Neural cell (in vitro differentiated cells): ENCODE measurements around the gene PTPRD. TPM values are rescaled to one million over a fixed set of nuclear protein-coding genes. Genes with fewer than 3 reads are reported as not detected.

Experiments
- H2AFZ ChIP-seq: fragments of 200-600, 300-800 bp; sonication (generic), shearing (Covaris generic); 2 replicates; pipeline ENCODE4 v1.6.0; 2014; ENCODE audit warnings: low read depth, mild to moderate bottlenecking, antibody characterized with exemption, low read length, moderate library complexity
- H3F3A ChIP-seq: fragments of 200-600 bp; shearing (Covaris generic); 2 replicates; pipeline ENCODE4 v1.6.1; 2016; ENCODE audit warnings: mild to moderate bottlenecking, moderate library complexity, mixed read lengths, antibody characterized with exemption, low read length; ENCODE audit not compliant: insufficient read depth, poor library complexity, severe bottlenecking
- H3K27ac ChIP-seq: fragments of 200-600, 300-800 bp; sonication (generic), shearing (Covaris generic); 2 replicates; pipeline ENCODE4 v1.5.1; 2014; ENCODE audit warnings: mild to moderate bottlenecking, low read length, moderate library complexity
- H3K27me3 ChIP-seq: fragments of 300-800, 200-600 bp; sonication (generic), shearing (Covaris generic); 2 replicates; pipeline ENCODE4 v1.6.0; 2014; ENCODE audit warnings: mild to moderate bottlenecking, low read depth, low read length, moderate library complexity; ENCODE audit not compliant: insufficient read depth
- H3K36me3 ChIP-seq: fragments of 300-800, 200-600 bp; sonication (generic), shearing (Covaris generic); 2 replicates; pipeline ENCODE4 v1.5.1; 2014; ENCODE audit warnings: mild to moderate bottlenecking, antibody characterized with exemption, low read length, moderate library complexity; ENCODE audit not compliant: insufficient read depth
- H3K4me2 ChIP-seq: fragments of 300-800, 200-600 bp; sonication (generic), shearing (Covaris generic); 2 replicates; pipeline ENCODE4 v1.6.0; 2014; ENCODE audit warnings: mild to moderate bottlenecking, low read length
- H3K4me3 ChIP-seq: fragments of 300-800, 200-600 bp; sonication (generic), shearing (Covaris generic); 2 replicates; pipeline ENCODE4 v1.5.1; 2014; ENCODE audit warnings: mild to moderate bottlenecking, low read length, moderate library complexity
- H3K79me2 ChIP-seq: fragments of 200-600 bp; shearing (Covaris generic); replicated peaks from 2 replicates; pipeline ENCODE4 v1.6.0; 2014; ENCODE audit warnings: mild to moderate bottlenecking, low read length, moderate library complexity; ENCODE audit not compliant: insufficient read depth
- H3K9ac ChIP-seq: fragments of 300-800, 200-600 bp; sonication (generic), shearing (Covaris generic); 2 replicates; pipeline ENCODE4 v1.6.1; 2016; ENCODE audit warnings: mild to moderate bottlenecking, low read length, mixed read lengths
- H3K9me2 ChIP-seq: fragments of 200-600 bp; shearing (Covaris generic); 2 replicates; pipeline ENCODE4 v1.6.1; 2016; ENCODE audit warnings: mild to moderate bottlenecking, low read length, mixed read lengths; ENCODE audit not compliant: insufficient read depth
- H3K9me3 ChIP-seq: fragments of 200-600, 300-800 bp; sonication (generic), shearing (Covaris generic); 2 replicates; pipeline ENCODE4 v1.6.1; 2016; ENCODE audit warnings: mild to moderate bottlenecking, mixed run types, low read length, moderate library complexity, mixed read lengths
- H4K20me1 ChIP-seq: fragments of 200-600 bp; shearing (Covaris generic); 2 replicates; pipeline ENCODE4 v1.6.1; 2016; ENCODE audit warnings: mild to moderate bottlenecking, mixed run types; ENCODE audit not compliant: insufficient read depth
- EP300 ChIP-seq: fragments of 450-650 bp; conservative IDR thresholded peaks from 2 replicates; pipeline ENCODE4 v1.6.1; 2014; ENCODE audit warnings: antibody characterized with exemption, mild to moderate bottlenecking, moderate library complexity; ENCODE audit not compliant: poor library complexity, severe bottlenecking
- EZH2 ChIP-seq: fragments of 200-600, 300-800 bp; shearing (Covaris generic), sonication (generic); IDR thresholded peaks from 2 replicates; pipeline ENCODE4 v1.6.1; 2014; ENCODE audit warnings: antibody characterized with exemption, low read length, borderline replicate concordance, mild to moderate bottlenecking; ENCODE audit not compliant: insufficient read depth, poor library complexity, severe bottlenecking
- MXI1 ChIP-seq: fragments of 450-650 bp; conservative IDR thresholded peaks from 2 replicates; pipeline ENCODE4 v1.6.1; 2014; ENCODE audit warnings: antibody characterized with exemption, mild to moderate bottlenecking; ENCODE audit not compliant: poor library complexity, severe bottlenecking
- POLR2AphosphoS5 ChIP-seq: IDR thresholded peaks from 2 replicates; pipeline ENCODE4 v1.6.1; 2012
- RAD21 ChIP-seq: fragments of 450-650 bp; conservative IDR thresholded peaks from 2 replicates; pipeline ENCODE4 v1.6.1; 2014; ENCODE audit warnings: antibody characterized with exemption, mild to moderate bottlenecking, moderate library complexity
- SMC3 ChIP-seq: fragments of 450-650 bp; conservative IDR thresholded peaks from 2 replicates; pipeline ENCODE4 v1.6.1; 2014; ENCODE audit warnings: antibody characterized with exemption, mild to moderate bottlenecking, moderate library complexity; ENCODE audit not compliant: poor library complexity
- TAF1 ChIP-seq: IDR thresholded peaks from 2 replicates; pipeline ENCODE4 v1.6.1; 2012; ENCODE audit warnings: low read depth
- polyA plus RNA-seq: library from polyadenylated mRNA; depleted of rRNA; stranded (reverse); fragments of >200 nt; gene quantifications from 2 replicates; pipeline ENCODE4 v1.2.3, GENCODE V29; 2014
- TF ChIP-seq, protein P1 (sequence below): fragments of 450-650 bp; IDR thresholded peaks from 2 replicates; pipeline ENCODE4 v1.5.1; 2014; ENCODE audit warnings: antibody characterized with exemption, mild to moderate bottlenecking, moderate library complexity; ENCODE audit not compliant: poor library complexity, severe bottlenecking
- TF ChIP-seq, protein P2 (sequence below): IDR thresholded peaks from 2 replicates; pipeline ENCODE4 v1.6.1; 2012; ENCODE audit warnings: borderline replicate concordance

The PTPRD gene
- polyA plus RNA-seq, 1 donor from 2014 or later = 143 TPM

DNA sequence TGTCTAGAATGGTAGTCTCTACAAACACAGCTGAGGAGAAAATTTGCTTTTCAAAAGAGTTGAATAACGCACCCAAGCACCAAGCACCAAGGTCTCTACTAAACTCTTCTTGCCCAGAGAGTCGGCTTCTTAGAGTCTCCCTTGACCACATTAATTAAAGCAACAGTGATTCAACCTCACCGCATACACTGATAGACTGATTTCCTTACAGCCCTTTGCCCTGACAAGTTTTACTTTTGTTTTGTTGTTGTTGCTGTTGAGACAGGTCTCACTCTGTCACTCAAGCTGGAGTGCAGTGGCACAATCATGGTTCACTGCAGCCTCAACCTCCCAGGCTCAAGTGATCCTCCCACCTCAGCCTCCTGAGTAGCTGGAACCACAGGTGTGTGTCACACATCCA, 1777.5 kb downstream of the PTPRD start:
- H3K36me3 ChIP-seq = no peaks in the 10 kb centered on the region
- H2AFZ ChIP-seq = no peak overlapping the region
- no peak overlapping the region for H3K4me2 ChIP-seq
- no peaks in the 10 kb centered on the region for H4K20me1 ChIP-seq
- no peak overlapping the region for H3K4me3 ChIP-seq
- H3K27me3 ChIP-seq = no peaks in the 10 kb centered on the region
- no peaks in the 10 kb centered on the region for H3F3A ChIP-seq
- H3K27ac ChIP-seq = no peak overlapping the region
- TF ChIP-seq RAD21 = no peak
- TF ChIP-seq, protein P1, sequence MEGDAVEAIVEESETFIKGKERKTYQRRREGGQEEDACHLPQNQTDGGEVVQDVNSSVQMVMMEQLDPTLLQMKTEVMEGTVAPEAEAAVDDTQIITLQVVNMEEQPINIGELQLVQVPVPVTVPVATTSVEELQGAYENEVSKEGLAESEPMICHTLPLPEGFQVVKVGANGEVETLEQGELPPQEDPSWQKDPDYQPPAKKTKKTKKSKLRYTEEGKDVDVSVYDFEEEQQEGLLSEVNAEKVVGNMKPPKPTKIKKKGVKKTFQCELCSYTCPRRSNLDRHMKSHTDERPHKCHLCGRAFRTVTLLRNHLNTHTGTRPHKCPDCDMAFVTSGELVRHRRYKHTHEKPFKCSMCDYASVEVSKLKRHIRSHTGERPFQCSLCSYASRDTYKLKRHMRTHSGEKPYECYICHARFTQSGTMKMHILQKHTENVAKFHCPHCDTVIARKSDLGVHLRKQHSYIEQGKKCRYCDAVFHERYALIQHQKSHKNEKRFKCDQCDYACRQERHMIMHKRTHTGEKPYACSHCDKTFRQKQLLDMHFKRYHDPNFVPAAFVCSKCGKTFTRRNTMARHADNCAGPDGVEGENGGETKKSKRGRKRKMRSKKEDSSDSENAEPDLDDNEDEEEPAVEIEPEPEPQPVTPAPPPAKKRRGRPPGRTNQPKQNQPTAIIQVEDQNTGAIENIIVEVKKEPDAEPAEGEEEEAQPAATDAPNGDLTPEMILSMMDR = no peak
- no peaks in the 10 kb centered on the region for H3K9me3 ChIP-seq
- no peak overlapping the region for H3K9ac ChIP-seq
- peaks cover 66% of the 10 kb centered on the region for H3K79me2 ChIP-seq
- no peaks in the 10 kb centered on the region for H3K9me2 ChIP-seq

DNA sequence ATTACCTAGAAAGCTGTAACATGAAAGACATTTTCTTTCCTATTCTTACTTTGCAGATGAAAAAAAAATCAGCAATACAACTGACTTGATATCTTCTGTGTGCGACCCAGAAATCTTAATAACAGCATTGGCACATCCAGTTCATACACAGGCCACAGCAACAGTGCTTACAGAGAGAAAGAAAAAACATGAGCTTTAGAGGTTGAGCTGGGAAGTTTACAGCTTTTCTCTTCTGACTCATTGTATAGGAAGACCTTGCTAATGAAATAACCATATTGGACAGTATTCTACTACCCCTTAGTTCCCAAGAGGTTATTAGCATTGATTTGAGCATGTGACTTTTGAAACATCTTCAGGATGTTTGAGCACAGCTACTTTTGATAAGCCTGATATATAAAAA, 1779.8 kb downstream of the PTPRD start:
- H3K4me2 ChIP-seq = no peak overlapping the region
- no peaks in the 10 kb centered on the region for H4K20me1 ChIP-seq
- no peaks in the 10 kb centered on the region for H3F3A ChIP-seq
- TF ChIP-seq TAF1 (no peak), EP300 (no peak), EZH2 (no peak), MXI1 (no peak)
- H3K27me3 ChIP-seq = no peaks in the 10 kb centered on the region
- H3K4me3 ChIP-seq = no peak overlapping the region
- no peak overlapping the region for H2AFZ ChIP-seq
- peaks cover 69% of the 10 kb centered on the region for H3K79me2 ChIP-seq
- no peak overlapping the region for H3K27ac ChIP-seq
- H3K9ac ChIP-seq = no peak overlapping the region
- no peaks in the 10 kb centered on the region for H3K9me2 ChIP-seq
- no peaks in the 10 kb centered on the region for H3K36me3 ChIP-seq
- no peaks in the 10 kb centered on the region for H3K9me3 ChIP-seq

DNA sequence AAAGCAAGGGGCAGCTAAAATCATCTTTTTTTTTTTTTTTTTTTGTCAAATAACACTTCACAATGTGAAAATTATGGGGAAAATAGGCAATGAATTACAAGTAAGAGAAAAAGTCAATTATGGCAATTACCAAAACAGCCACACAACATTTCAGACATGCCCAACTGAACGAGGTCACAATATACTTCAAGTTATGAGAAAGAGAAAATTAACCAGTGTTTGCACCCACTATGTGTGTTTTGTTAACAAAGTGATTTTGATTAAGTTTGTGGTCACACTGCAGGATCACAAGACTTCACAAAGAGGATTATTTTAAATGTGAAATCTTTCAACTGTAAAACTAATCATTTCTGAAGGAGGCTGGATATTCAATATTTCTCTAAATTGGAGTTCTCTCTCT, 1780.4 kb downstream of the PTPRD start:
- H3K4me2 ChIP-seq = no peak overlapping the region
- no peak overlapping the region for H3K27ac ChIP-seq
- no peak overlapping the region for H2AFZ ChIP-seq
- TF ChIP-seq SMC3 (no peak), EZH2 (no peak), MXI1 (no peak), RAD21 (no peak), POLR2AphosphoS5 (no peak), EP300 (no peak), TAF1 (no peak)
- TF ChIP-seq, protein P2, sequence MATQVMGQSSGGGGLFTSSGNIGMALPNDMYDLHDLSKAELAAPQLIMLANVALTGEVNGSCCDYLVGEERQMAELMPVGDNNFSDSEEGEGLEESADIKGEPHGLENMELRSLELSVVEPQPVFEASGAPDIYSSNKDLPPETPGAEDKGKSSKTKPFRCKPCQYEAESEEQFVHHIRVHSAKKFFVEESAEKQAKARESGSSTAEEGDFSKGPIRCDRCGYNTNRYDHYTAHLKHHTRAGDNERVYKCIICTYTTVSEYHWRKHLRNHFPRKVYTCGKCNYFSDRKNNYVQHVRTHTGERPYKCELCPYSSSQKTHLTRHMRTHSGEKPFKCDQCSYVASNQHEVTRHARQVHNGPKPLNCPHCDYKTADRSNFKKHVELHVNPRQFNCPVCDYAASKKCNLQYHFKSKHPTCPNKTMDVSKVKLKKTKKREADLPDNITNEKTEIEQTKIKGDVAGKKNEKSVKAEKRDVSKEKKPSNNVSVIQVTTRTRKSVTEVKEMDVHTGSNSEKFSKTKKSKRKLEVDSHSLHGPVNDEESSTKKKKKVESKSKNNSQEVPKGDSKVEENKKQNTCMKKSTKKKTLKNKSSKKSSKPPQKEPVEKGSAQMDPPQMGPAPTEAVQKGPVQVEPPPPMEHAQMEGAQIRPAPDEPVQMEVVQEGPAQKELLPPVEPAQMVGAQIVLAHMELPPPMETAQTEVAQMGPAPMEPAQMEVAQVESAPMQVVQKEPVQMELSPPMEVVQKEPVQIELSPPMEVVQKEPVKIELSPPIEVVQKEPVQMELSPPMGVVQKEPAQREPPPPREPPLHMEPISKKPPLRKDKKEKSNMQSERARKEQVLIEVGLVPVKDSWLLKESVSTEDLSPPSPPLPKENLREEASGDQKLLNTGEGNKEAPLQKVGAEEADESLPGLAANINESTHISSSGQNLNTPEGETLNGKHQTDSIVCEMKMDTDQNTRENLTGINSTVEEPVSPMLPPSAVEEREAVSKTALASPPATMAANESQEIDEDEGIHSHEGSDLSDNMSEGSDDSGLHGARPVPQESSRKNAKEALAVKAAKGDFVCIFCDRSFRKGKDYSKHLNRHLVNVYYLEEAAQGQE = no peak
- TF ChIP-seq, protein P1 = no peak
- no peaks in the 10 kb centered on the region for H3K36me3 ChIP-seq
- no peaks in the 10 kb centered on the region for H3K9me2 ChIP-seq
- peaks cover 75% of the 10 kb centered on the region for H3K79me2 ChIP-seq
- H3K9ac ChIP-seq = no peak overlapping the region
- no peaks in the 10 kb centered on the region for H3F3A ChIP-seq
- no peaks in the 10 kb centered on the region for H3K27me3 ChIP-seq
- H4K20me1 ChIP-seq = no peaks in the 10 kb centered on the region
- no peak overlapping the region for H3K4me3 ChIP-seq
- no peaks in the 10 kb centered on the region for H3K9me3 ChIP-seq
